Sigmoid colon (tissue), 4 donors: ENCODE measurements around the gene DCC.

Experiments used
- CTCF ChIP-seq, 4 experiments: fragments of 450-650 bp in 3 of 4; fragments of 200-600 bp in 1 of 4; IDR thresholded peaks; one replicate each; pipeline ENCODE4 v1.5.1; 2016 to 2019; ENCODE audit warnings: antibody characterized with exemption in 4 of 4, mild to moderate bottlenecking in 3 of 4, moderate library complexity in 2 of 4
- EP300 ChIP-seq, 4 donors: sonication (generic); formaldehyde crosslinking; IDR thresholded peaks; one replicate each; pipeline ENCODE4 v1.6.1; 2017; ENCODE audit warnings: antibody characterized with exemption in 4 of 4
- POLR2A ChIP-seq, 2 donors: fragments of 450-650 bp; IDR thresholded peaks; one replicate each; pipeline ENCODE4 v1.6.1; 2016; ENCODE audit warnings: antibody characterized with exemption in 2 of 2, mild to moderate bottlenecking in 2 of 2, moderate library complexity in 2 of 2
- POLR2AphosphoS5 ChIP-seq, 4 donors: sonication (generic); formaldehyde crosslinking; IDR thresholded peaks; one replicate each; pipeline ENCODE4 v1.6.1; 2017; ENCODE audit warnings: antibody characterized with exemption in 4 of 4

DNA sequence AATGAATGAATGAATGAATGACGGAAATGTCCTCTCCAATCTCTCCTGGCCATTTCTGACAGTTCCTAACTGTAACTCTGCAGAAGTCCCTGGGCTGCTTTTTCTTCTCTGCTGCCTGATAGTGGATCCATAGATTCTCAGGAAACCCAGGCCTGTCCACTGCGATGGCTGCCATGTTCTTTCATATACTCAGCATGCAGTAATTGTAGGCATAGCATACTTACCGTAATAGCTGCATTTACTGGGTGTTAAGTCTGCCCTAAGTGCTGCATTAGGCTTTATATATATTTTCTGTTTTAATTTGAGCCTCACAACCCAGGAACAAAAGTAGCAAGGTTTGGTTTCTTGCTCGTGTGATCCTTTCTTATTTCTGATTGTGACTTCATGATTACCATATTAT is 122.9 kb downstream of the DCC start:
- TF ChIP-seq CTCF (IDR thresholded peaks at IDR 0.05) (no peak), POLR2AphosphoS5 (IDR thresholded peaks at IDR 0.05) (no peak), EP300 (IDR thresholded peaks at IDR 0.05) (no peak), POLR2A (IDR thresholded peaks at IDR 0.05) (no peak)
